Head of caudate nucleus (tissue), 42 donors: ENCODE data around the gene EPHA6.
"Not testable (repeated sequence)": the region's sequence is repeated elsewhere in the genome, so short reads cannot be mapped to it uniquely, and the experiment has no call there.

Source experiments
- DNase-seq, 42 donors: peaks; one replicate each; pipeline versions ENCODE4 v3.0.0 to v3.0.0-alpha.2; 2020 to 2021; ENCODE audit warnings: mixed read lengths in 7 of 42
- intact Hi-C: fragments of 100-400 bp; cut with DNase I; formaldehyde crosslinking; loops from one replicate; pipeline ENCODE4 v1.15.0; 2022

The EPHA6 gene

DNA sequence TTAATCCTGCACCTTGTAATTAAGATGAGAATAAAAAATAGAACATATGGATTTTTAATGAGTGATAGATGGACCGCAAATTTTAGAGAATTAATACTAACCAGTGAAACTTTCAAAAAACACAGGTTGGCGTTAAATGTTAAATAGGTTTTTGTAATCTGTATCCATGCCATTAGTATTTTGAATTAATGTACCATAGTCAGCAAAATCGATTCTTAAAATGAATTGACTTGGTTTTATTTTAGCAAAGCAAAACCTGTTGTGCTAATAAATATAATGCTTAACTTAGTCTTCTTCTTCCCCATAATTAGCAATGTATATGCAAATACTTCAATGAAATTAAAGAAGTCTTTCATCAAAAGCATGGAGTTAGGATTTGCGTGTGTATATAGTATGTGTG is 63.1 kb downstream of the EPHA6 start:
- intact Hi-C loops = no loop called here
- no peak for DNase-seq

DNA sequence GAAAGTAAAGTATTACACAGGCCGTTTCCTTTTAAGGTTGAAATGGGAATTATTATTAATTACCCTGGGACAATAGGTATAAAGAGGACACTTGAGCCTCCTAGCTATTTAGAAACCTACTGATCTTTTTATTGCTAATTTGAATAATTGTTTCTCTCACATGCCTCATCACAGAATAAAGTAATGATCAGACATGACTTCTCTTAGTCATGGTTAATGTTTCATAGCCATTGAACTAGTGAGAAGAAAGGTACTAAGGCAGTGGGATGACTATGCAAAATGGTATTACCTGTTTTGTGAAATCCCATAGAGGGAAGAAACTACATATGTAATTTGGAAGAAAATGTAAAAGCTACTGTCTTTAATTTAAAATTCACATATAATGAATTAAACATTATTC is 85.6 kb downstream of the EPHA6 start:
- DNase-seq = no peak
- intact Hi-C loops = no loop called here

GRCh38 chr3:96900566-96900965 is 86.2 kb downstream of the EPHA6 start:
- no peak for DNase-seq
- intact Hi-C loops = no loop called here

DNA sequence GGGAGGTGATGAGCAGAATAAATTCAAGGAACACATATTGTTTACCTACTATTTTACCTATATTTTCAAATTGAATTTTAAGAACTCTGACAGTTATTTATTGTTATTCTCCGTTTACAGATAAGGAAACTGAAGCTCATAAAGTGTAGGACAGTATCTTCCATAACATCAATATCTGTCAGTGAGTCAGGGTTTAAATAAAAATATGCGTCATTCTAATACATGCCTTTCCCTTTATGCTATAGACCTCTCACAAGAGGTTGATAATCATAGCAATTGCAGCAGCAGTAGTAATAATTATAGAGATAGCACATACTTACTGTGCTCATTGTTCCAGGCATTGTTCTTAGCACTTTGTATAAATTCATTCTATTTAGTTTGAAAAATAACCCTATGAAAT is 101.1 kb downstream of the EPHA6 start:
- DNase-seq = no peak
- intact Hi-C loops = no loop called here

DNA sequence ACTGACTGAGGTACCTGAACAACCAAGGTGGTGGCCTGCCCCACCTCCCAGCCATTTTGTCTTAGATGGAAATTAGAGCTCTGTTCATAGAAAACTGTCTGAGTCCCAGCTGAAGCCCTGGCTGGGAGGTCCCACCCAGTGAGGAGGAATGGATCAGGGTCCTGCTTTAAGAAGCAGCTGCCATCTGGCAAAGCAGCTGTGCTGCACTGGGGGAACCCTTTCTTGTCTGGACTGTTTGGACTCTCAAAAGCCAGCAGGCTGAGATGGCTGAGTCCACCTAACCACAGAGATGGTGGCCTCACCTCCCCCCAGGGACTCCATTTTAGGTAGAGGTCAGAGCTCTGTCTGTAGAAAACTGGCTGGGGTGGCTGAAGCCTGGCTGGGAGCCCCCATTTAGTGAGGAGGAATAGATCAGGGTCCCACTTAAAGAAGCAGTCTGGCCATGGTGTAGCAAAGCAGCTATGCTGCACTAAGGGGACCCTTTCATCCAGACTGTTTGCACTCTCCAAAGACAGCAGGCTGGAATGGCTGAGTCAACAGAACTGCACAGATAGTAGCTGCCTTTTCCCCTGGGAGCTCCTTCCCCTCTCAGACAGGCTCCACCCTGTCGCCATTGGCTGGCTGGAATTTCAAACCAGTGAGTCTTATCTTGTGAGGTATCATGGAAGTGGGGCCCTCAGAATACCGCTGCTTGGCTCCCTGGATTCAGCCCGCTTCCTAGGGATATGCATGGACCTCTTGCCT is 116.9 kb downstream of the EPHA6 start:
- intact Hi-C loops = no loop called here
- no peak for DNase-seq

DNA sequence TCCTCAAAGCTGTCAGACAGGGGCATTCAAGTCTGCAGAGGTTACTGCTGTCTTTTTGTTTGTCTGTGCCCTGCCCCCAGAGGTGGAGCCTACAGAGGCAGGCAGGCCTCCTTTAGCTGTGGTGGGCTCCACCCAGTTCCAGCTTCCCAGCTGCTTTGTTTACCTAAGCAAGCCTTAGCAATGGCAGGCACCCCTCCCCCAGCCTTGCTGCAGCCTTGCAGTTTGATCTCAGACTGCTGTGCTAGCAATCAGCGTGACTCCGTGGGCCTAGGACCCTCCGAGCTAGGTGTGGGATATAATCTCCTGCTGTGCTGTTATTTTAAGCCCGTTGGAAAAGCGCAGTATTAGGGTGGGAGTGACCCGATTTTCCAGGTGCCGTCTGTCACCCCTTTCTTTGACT is 127.7 kb downstream of the EPHA6 start:
- DNase-seq, intact Hi-C loops: not testable (repeated sequence)

DNA sequence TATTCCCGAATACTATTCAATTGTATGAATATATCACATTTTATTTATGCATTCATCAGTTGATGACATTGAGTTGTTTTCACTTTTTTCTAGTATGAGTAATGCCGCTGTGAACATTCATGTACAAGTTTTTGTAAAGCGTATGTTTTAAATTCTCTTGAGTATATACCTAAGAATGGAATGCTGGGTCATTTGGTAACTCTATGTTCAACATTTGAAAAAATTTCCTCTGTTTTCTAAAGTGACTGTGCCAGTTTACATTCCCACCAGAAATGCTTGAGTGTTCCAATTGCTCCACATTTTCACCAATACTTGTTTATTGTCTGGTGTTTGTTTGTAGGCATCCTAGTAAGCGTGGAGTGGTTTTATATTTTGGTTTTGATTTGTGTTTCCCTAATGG is 144.5 kb downstream of the EPHA6 start:
- no peak for DNase-seq
- intact Hi-C loops = no loop called here

DNA sequence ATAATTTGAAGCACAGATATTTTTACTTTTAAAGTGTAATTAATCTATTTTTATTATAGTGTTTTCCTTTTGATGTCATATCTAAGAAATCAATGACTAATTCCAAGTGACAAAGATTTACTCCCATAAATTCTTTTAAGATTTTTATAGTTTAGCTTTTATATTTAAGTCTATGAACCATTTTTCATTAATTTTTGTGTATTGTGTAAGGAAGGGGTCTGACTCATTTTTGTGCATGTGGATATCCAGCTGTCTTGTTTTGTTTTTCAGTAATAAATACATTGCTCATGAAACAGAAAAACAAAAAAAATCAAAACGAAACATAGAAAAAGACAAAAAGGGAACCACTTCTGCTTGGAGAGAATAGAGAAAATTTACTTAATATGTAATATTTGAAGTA is 145.1 kb downstream of the EPHA6 start:
- intact Hi-C loops = no loop called here
- no peak for DNase-seq

GRCh38 chr3:96959901-96960641 is 145.7 kb downstream of the EPHA6 start:
- no peak for DNase-seq
- intact Hi-C loops = no loop called here

GRCh38 chr3:96960661-96961330 is 146.4 kb downstream of the EPHA6 start:
- DNase-seq = no peak
- intact Hi-C loops = no loop called here

- intact Hi-C loops = no loop called here
- DNase-seq = no peak
Observed at GRCh38 chr3:96961576-96961975, 147.2 kb downstream of the EPHA6 start.

DNA sequence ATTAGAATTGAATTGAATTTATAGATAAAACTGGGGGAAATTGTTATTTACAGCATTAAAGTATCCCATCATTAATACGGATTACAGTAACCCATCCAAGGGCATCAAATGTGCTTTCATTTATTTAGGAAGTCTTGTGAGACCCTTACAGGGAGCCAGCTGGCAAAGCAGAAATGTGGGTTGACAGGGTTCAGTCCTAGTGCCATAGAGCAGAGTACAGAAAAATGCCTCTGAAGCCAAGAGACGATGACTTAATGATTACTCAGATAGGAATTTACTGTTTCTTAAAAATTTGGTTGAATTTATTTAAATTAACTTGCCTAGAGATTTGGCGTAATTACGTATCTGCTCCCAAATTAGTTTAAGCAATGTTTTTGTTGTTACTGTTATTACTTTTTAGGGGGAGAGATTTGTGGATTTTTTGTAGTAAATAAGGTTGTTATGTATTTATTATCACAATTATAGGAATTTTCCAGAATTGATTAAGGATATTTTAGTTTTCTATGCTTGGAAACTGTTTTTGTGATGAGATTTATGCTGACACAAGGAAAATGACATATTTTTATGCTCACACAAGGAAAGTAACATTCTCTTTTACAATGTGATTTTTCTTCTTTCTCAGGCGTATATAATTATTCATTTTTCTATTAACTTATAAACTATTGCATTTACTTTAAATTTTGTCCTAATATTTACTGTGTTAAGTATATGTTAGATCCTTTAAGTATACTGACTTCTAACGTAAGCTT is 152.0 kb downstream of the EPHA6 start:
- intact Hi-C loops = no loop called here
- no peak for DNase-seq

- DNase-seq = no peak
- intact Hi-C loops = no loop called here
Observed at GRCh38 chr3:96970211-96970610, 155.8 kb downstream of the EPHA6 start.

- intact Hi-C loops = no loop called here
- DNase-seq = no peak
Observed at GRCh38 chr3:96977671-96978070, 163.3 kb downstream of the EPHA6 start.

- DNase-seq, intact Hi-C loops: not testable (repeated sequence)
Observed at GRCh38 chr3:96983716-96984115, 169.3 kb downstream of the EPHA6 start.

DNA sequence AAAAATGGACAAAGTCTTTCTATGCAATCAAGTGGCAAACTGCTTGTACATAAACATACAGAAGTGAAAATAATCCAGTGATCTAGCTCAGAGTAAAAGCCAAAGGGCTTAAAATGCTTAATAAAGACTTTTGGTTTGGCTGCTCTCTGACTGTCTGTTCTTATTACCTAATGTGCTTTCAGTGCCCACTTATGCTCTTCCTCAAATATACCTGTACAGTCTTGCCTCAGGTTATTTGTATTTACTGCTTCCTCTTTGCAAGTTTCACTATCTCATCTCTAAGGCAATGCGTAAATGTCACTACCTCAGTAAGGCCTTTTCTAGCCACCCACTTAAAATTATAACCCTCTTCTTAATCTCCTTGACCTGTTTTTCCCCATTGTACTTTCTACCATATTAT is 171.8 kb downstream of the EPHA6 start:
- intact Hi-C loops = no loop called here
- DNase-seq = no peak

- intact Hi-C loops = no loop called here
- no peak for DNase-seq
Observed at GRCh38 chr3:96991231-96991630, 176.8 kb downstream of the EPHA6 start.

DNA sequence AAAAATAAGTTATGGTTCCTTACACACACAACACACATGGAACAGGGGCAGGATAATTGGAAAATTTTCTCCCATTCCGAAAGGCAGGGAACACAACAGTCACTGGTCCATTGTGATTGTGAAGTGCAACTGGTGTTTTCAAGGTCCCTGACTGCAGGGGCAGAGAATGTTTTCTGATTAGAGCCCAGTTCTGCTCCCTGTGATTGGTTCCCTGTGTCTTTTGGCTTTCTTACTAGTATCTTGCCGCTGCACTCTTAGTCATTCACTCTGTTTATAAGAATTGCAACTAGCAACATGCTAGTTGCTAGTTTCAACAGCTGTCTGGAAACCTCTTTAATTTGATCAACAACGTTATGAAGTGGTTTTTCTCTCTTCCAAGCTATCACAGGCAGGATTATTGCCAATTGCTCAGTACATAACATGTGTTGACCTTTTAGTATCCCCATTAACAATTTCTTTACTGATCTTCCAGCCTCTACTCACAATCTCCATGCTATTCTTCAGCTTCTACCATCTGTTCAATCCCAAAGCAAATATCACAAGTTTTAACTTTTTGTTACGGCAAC is 177.5 kb downstream of the EPHA6 start:
- intact Hi-C loops = no loop called here
- no peak for DNase-seq

GRCh38 chr3:96994988-96995387 is 180.6 kb downstream of the EPHA6 start:
- DNase-seq = no peak
- intact Hi-C loops = no loop called here
